T-cell (primary cell): ENCODE measurements around the gene CACNA1G. TPM values are rescaled to one million over a fixed set of nuclear protein-coding genes. Genes with fewer than 3 reads are reported as not detected.

ENCODE experiments used
- ATAC-seq, 4 experiments: fragments of 200-7000 bp in 3 of 4; fragments of 150-1000 bp in 1 of 4; cut with Tn5 transposase; replicated peaks in 1 of 4; 1 replicate in 3 of 4; 2 replicates in 1 of 4; pipeline ENCODE4 v1.10.0; 2021; ENCODE audit warnings: moderate library complexity in 3 of 4, mild to moderate bottlenecking in 2 of 4, moderate number of reproducible peaks in 1 of 4
- CTCF ChIA-PET, 2 donors: fragments of 300-600 bp; sonication (Branson Sonifier 250); formaldehyde crosslinking; loops; one replicate each; lab custom pipeline; 2022; ENCODE audit warnings: antibody characterized with exemption in 2 of 2; lab: Charles Lee
- POLR2A ChIA-PET, 2 donors: fragments of 300-600 bp; sonication (Branson Sonifier 250); formaldehyde crosslinking; loops; one replicate each; lab custom pipeline; 2022; ENCODE audit warnings: antibody characterized with exemption in 2 of 2; lab: Charles Lee
- DNase-seq, 35 experiments: peaks; one replicate each; pipeline versions ENCODE4 v3.0.0 to v3.0.0-alpha.2; 2013 to 2023
- H3K27ac ChIP-seq: one replicate; pipeline ENCODE4 v1.5.1; 2013; ENCODE audit warnings: low read length
- H3K27me3 ChIP-seq, 2 experiments: replicated peaks in 1 of 2; 1 replicate in 1 of 2; 2 replicates in 1 of 2; pipeline versions ENCODE4 v1.6.1 to v1.7.0; 2013; ENCODE audit warnings: low read length in 1 of 2, mixed read lengths in 1 of 2; ENCODE audit not compliant: control insufficient read depth in 2 of 2, insufficient read depth in 2 of 2; ENCODE audit errors: extremely low read depth in 1 of 2
- H3K36me3 ChIP-seq, 2 donors: 1 replicate in 1 of 2; 2 replicates in 1 of 2; pipeline versions ENCODE4 v1.6.1 to v1.7.0; 2013; ENCODE audit warnings: low read length in 1 of 2; ENCODE audit not compliant: control insufficient read depth in 2 of 2, insufficient read depth in 1 of 2; ENCODE audit errors: extremely low read depth in 1 of 2
- H3K4me1 ChIP-seq, 2 experiments: 1 replicate in 1 of 2; 2 replicates in 1 of 2; pipeline versions ENCODE4 v1.6.1 to v1.7.0; 2013; ENCODE audit warnings: low read length in 2 of 2, mixed read lengths in 1 of 2; ENCODE audit not compliant: insufficient read depth in 2 of 2, control insufficient read depth in 1 of 2; ENCODE audit errors: extremely low read depth in 1 of 2
- H3K4me3 ChIP-seq, 2 donors: 1 replicate in 1 of 2; 2 replicates in 1 of 2; pipeline versions ENCODE4 v1.5.1 to v1.7.0; 2013; ENCODE audit warnings: mild to moderate bottlenecking in 2 of 2, low read length in 1 of 2, moderate library complexity in 1 of 2; ENCODE audit not compliant: control insufficient read depth in 1 of 2; ENCODE audit errors: extremely low read depth in 1 of 2
- H3K9me3 ChIP-seq: 2 replicates; pipeline ENCODE4 v1.7.0; 2013
- H3K27ac Mint-ChIP-seq, 2 donors: one replicate each; pipeline ENCODE4 v1.8.0; 2020 to 2021; ENCODE audit warnings: mild to moderate bottlenecking in 2 of 2, mixed read lengths in 2 of 2
- H3K27me3 Mint-ChIP-seq, 2 donors: one replicate each; pipeline ENCODE4 v1.8.0; 2021 to 2022; ENCODE audit warnings: mixed read lengths in 2 of 2
- H3K36me3 Mint-ChIP-seq: one replicate; pipeline ENCODE4 v1.8.0; 2021; ENCODE audit warnings: mixed read lengths
- H3K4me1 Mint-ChIP-seq, 3 donors: one replicate each; pipeline ENCODE4 v1.8.0; 2020 to 2022; ENCODE audit warnings: mixed read lengths in 3 of 3, mild to moderate bottlenecking in 1 of 3
- H3K4me3 Mint-ChIP-seq, 3 donors: one replicate each; pipeline ENCODE4 v1.8.0; 2020 to 2022; ENCODE audit warnings: mild to moderate bottlenecking in 3 of 3, mixed read lengths in 3 of 3, moderate library complexity in 3 of 3
- H3K9me3 Mint-ChIP-seq, 3 donors: one replicate each; pipeline ENCODE4 v1.8.0; 2020 to 2022; ENCODE audit warnings: mixed read lengths in 3 of 3
- WGBS: methylation state at CpG from one replicate; pipeline ENCODE4 v1.1.5; 2013; ENCODE audit warnings: missing lambda C conversion rate; ENCODE audit not compliant: insufficient coverage; 5-methylcytosine and 5-hydroxymethylcytosine counted together
- total RNA-seq, 35 experiments: library from RNA in 6 of 35; stranded (reverse) in 6 of 35; fragments of 120-200 nt in 1 of 35; gene quantifications; one replicate each; pipeline versions ENCODE4 v1.2.1 to v1.2.4 and lab custom pipeline; 2013 to 2026

The CACNA1G gene
- total RNA-seq, 5 donors from 2014 or later (not counting 1 experiment from before 2014, with no cell fraction given) = not detected

DNA sequence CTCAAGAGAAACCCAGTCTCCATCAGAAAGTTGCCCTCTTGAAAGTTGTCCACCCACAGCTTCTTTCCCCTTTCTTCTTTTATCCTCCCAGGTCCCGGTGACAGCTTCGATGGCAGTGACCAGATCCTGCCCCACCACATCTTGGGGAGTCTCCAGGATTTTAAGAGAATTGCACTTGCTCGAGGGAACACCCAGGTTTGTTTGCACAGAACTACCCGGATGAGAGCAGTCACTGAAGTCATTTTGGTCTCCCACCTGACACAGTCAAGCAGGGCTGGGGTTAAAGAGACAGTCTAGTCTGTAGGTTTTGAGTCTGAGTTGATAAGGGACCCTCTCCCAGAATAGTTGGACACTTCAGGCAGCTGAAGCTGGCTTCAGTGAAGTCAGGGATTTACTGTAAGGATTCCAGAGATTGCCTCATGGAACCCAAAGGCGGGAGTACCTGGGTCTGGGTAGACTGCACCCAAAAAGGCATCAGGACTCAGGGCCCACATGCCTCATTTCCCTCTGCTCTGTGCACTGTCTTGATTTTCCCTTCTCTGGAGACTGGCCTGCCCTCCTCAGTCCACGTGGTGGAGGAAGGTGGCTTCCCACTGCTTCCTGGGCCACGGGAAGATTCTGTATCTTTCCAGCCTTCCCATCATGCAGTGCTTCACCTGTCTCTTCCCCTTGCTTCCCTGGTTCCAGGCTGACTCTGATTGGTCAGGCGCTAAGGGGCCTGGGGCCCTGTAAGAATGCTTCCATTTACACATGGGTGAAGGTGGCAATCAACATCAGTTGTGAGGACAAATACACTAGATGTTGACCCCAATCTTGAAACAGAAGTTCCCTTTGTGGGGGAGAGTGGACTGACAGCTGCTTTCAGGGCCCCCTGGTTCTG lies 42.8 kb upstream of the CACNA1G start:
- Mint-ChIP-seq H3K36me3 (no peaks in the 10 kb centered on the region), H3K27me3 (no peaks in the 10 kb centered on the region), H3K4me3 (peak overlapping the region in 1 of 3 donors; percentile 35), H3K4me1 (peaks cover 5 to 11% (median 9%) of the 10 kb centered on the region in 3 donors), H3K27ac (no peak overlapping the region), H3K9me3 (no peaks in the 10 kb centered on the region)
- POLR2A ChIA-PET = no interaction called here
- Histone ChIP-seq H3K27ac (no peak overlapping the region), H3K36me3 (no peaks in the 10 kb centered on the region), H3K4me1 (peaks cover 0 to 4% of the 10 kb centered on the region in 2 experiments), H3K9me3 (no peaks in the 10 kb centered on the region), H3K27me3 (peaks cover 0 to 6% of the 10 kb centered on the region in 2 experiments), H3K4me3 (no peak overlapping the region)
- ATAC-seq (no peak), DNase-seq (no peak)
- WGBS = 83% methylated on average over 3 of the region's 8 CpGs
- CTCF ChIA-PET = no interaction called here

DNA sequence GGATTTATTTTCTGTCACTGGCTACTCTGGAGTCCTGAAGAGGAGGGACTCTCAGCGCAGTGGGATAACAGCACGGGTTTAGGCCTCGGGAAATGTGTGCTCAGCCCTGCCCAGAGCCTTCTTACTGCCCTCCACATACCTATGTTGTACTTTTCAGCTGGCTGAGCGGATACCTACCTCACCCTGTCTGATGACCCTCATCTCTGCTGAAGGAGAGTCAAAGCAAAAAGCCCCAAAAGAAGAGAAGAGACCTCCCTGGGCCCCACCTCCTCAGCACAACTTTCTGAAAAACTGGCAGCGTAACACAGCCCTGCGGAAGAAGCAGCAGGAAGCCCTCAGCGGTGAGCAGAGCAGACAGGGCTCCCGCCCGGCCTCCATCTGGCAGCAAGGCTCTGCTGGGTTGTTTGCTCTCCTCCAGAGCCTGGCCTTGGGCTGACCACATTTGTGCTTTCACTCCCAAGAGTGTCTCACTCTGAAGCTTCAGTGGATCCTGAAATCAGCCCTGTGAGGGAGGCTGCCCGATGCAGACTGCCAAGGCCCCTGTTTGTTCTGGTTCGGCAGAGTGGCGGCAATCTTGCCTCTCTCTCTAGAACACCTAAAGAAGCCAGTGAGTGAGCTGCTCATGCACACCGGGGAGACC lies 42.0 kb upstream of the CACNA1G start:
- peaks cover 5 to 11% (median 9%) of the 10 kb centered on the region in 3 donors for H3K4me1 Mint-ChIP-seq
- no peaks in the 10 kb centered on the region for H3K9me3 Mint-ChIP-seq
- Histone ChIP-seq H3K27me3 (peaks cover 0 to 7% of the 10 kb centered on the region in 2 experiments), H3K36me3 (no peaks in the 10 kb centered on the region), H3K9me3 (no peaks in the 10 kb centered on the region), H3K4me3 (no peak overlapping the region), H3K27ac (no peak overlapping the region), H3K4me1 (peaks cover 0 to 4% of the 10 kb centered on the region in 2 experiments)
- no peak for DNase-seq
- no peak overlapping the region for H3K4me3 Mint-ChIP-seq
- no peaks in the 10 kb centered on the region for H3K36me3 Mint-ChIP-seq
- 91% methylated on average over 11 of the region's 13 CpGs for WGBS
- peak in 1 of 4 experiments; percentile 26 for ATAC-seq
- peak overlapping the region in 1 of 2 donors; percentile 41 for H3K27ac Mint-ChIP-seq
- POLR2A ChIA-PET = interaction anchor here in 1 of 2 donors (0.6 kb wide), 1 partner anchor 199 kb away, joined by 3 read pairs; no protein-coding TSS in a partner anchor
- no peaks in the 10 kb centered on the region for H3K27me3 Mint-ChIP-seq
- CTCF ChIA-PET = interaction anchor here in 1 of 2 donors (0.7 kb wide), 1 partner anchor 53 kb away, joined by 3 read pairs; no protein-coding TSS in a partner anchor

DNA sequence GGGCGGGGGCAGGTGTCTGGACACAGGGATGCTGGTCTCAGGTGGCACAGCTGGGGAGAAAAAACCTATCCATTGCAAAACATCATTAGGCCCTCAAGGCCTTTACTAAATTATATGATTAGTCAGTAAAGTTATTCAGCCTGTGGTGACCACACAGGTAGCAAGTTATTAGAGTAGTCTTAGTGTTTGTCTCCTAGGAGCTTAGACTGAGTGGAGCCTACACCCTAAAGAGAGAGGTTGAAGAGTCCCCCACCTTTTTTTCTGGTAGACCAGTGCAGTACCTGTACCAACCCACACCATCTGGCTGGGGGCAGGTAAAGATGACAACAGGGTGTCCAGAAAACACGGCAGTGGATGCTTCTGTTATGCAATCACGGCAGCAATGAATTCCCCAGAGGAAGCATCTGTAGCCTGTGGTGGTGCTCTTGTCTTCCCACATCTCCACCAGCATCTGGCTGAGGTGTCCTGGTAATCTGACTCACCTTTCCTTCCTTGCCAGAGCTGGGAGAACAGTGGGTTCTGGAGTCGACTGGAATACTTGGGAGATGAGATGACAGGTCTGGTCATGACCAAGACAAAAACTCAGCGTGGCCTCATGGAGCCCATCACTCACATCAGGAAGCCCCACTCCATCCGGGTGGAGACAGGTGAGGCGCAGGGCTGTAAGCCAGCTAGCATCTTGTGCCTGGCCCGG lies 41.2 kb upstream of the CACNA1G start:
- H3K27me3 Mint-ChIP-seq = no peaks in the 10 kb centered on the region
- H3K27ac Mint-ChIP-seq = no peak overlapping the region
- no peaks in the 10 kb centered on the region for H3K36me3 Mint-ChIP-seq
- no peak overlapping the region for H3K27ac ChIP-seq
- WGBS = 90% methylated on average over 7 of the region's 8 CpGs
- no peak overlapping the region for H3K4me3 Mint-ChIP-seq
- no peaks in the 10 kb centered on the region for H3K36me3 ChIP-seq
- H3K4me3 ChIP-seq = no peak overlapping the region
- H3K9me3 ChIP-seq = no peaks in the 10 kb centered on the region
- peaks cover 0 to 7% of the 10 kb centered on the region in 2 experiments for H3K27me3 ChIP-seq
- DNase-seq = no peak
- POLR2A ChIA-PET = no interaction called here
- CTCF ChIA-PET = interaction anchor here in 1 of 2 donors (0.7 kb wide), 1 partner anchor 52 kb away, joined by 3 read pairs; no protein-coding TSS in a partner anchor
- H3K4me1 Mint-ChIP-seq = peaks cover 5 to 11% (median 9%) of the 10 kb centered on the region in 3 donors
- H3K4me1 ChIP-seq = peaks cover 0 to 4% of the 10 kb centered on the region in 2 experiments
- no peak for ATAC-seq
- no peaks in the 10 kb centered on the region for H3K9me3 Mint-ChIP-seq

- H3K4me3 ChIP-seq = no peak overlapping the region
- no peaks in the 10 kb centered on the region for H3K9me3 ChIP-seq
- Mint-ChIP-seq H3K4me3 (no peak overlapping the region), H3K4me1 (peaks cover 5 to 11% (median 9%) of the 10 kb centered on the region in 3 donors), H3K27me3 (no peaks in the 10 kb centered on the region), H3K36me3 (no peaks in the 10 kb centered on the region), H3K27ac (no peak overlapping the region), H3K9me3 (no peaks in the 10 kb centered on the region)
- ATAC-seq (no peak), DNase-seq (no peak)
- peaks cover 0 to 5% of the 10 kb centered on the region in 2 experiments for H3K27me3 ChIP-seq
- POLR2A ChIA-PET = no interaction called here
- H3K4me1 ChIP-seq = peaks cover 0 to 4% of the 10 kb centered on the region in 2 experiments
- CTCF ChIA-PET = no interaction called here
- no peak overlapping the region for H3K27ac ChIP-seq
- 14% methylated on average over 1 of the region's 2 CpGs for WGBS
- H3K36me3 ChIP-seq = no peaks in the 10 kb centered on the region
These were observed 40.0 kb upstream of the CACNA1G start for GRCh38 chr17:50520483-50520882.

DNA sequence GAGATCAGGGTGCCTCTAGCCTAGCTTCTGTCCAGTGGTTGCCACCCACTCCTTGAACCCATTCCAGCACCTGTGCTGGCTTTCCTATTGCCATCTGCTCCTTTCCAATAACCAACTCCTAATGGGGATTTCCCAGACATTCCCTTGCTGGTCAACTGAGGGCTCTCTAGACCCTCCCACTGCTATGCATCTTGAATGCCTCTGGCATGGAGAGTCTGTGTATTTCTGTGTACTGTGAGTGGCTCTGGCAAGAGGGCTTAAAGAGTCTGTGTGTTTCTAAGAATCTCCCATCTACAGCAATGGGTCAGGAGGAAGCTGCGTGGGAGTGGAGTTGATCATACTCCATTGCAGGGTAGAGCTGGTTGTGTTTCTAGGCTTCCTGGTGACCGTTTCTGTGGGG lies 39.0 kb upstream of the CACNA1G start:
- CTCF ChIA-PET = interaction anchor here in 1 of 2 donors (0.5 kb wide), 1 partner anchor 21 kb away, joined by 3 read pairs; no protein-coding TSS in a partner anchor
- no peak overlapping the region for H3K27ac Mint-ChIP-seq
- Histone ChIP-seq H3K4me3 (no peak overlapping the region), H3K9me3 (no peaks in the 10 kb centered on the region), H3K27me3 (peaks cover 0 to 5% of the 10 kb centered on the region in 2 experiments), H3K27ac (no peak overlapping the region), H3K36me3 (no peaks in the 10 kb centered on the region), H3K4me1 (peaks cover 0 to 4% of the 10 kb centered on the region in 2 experiments)
- no peaks in the 10 kb centered on the region for H3K36me3 Mint-ChIP-seq
- H3K4me3 Mint-ChIP-seq = no peak overlapping the region
- POLR2A ChIA-PET = interaction anchor here in 1 of 2 donors (0.6 kb wide), 1 partner anchor 18 kb away, joined by 3 read pairs; no protein-coding TSS in a partner anchor
- no peak for ATAC-seq
- H3K27me3 Mint-ChIP-seq = no peaks in the 10 kb centered on the region
- no peaks in the 10 kb centered on the region for H3K9me3 Mint-ChIP-seq
- peaks cover 5 to 10% (median 9%) of the 10 kb centered on the region in 3 donors for H3K4me1 Mint-ChIP-seq
- DNase-seq = no peak
- WGBS = 75% methylated on average over 2 of the region's 2 CpGs

DNA sequence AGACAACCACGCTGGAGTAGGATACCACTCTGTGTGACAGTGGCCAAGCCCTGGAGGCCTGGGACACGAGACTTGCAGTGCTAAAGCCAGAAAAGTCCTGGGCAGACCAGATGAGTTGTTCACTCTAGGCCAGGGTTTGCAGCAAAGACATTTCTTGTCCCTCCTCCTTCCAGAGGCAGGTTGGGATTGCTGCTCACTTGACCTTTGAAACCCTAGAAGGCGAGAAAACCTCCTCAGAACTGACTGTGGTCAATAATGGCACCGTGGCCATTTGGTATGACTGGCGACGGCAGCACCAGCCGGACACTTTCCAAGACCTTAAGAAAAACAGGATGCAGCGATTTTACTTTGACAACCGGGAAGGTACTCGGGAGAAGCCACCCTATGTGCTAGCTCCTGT lies 37.7 kb upstream of the CACNA1G start:
- no peak overlapping the region for H3K4me3 ChIP-seq
- DNase-seq (no peak), ATAC-seq (no peak)
- WGBS = 79% methylated on average over 8 of the region's 10 CpGs
- peaks cover 0 to 8% of the 10 kb centered on the region in 2 experiments for H3K27me3 ChIP-seq
- ChIA-PET CTCF (no interaction called here), POLR2A (no interaction called here)
- Mint-ChIP-seq H3K36me3 (no peaks in the 10 kb centered on the region), H3K9me3 (no peaks in the 10 kb centered on the region), H3K27me3 (no peaks in the 10 kb centered on the region), H3K4me1 (no peaks in the 10 kb centered on the region), H3K27ac (no peak overlapping the region), H3K4me3 (no peak overlapping the region)
- no peaks in the 10 kb centered on the region for H3K4me1 ChIP-seq
- no peaks in the 10 kb centered on the region for H3K9me3 ChIP-seq
- H3K36me3 ChIP-seq = no peaks in the 10 kb centered on the region
- H3K27ac ChIP-seq = no peak overlapping the region
